Measurements from ENCODE around the gene TMEM163.
A peak's percentile ranks its signal among the peaks of the same experiment; 100 is the strongest.
"Not testable (repeated sequence)": the region's sequence is repeated elsewhere in the genome, so short reads cannot be mapped to it uniquely, and the experiment has no call there.

The TMEM163 gene

GRCh38 chr2:134660626-134661402 is 58.0 kb downstream of the TMEM163 start:
- DNase-seq, result peak; percentile 58

GRCh38 chr2:134659724-134660123 is 59.1 kb downstream of the TMEM163 start:
- DNase-seq, result no peak

GRCh38 chr2:134657650-134658250 is 61.0 kb downstream of the TMEM163 start:
- DNase-seq, result peak; percentile 13

DNA sequence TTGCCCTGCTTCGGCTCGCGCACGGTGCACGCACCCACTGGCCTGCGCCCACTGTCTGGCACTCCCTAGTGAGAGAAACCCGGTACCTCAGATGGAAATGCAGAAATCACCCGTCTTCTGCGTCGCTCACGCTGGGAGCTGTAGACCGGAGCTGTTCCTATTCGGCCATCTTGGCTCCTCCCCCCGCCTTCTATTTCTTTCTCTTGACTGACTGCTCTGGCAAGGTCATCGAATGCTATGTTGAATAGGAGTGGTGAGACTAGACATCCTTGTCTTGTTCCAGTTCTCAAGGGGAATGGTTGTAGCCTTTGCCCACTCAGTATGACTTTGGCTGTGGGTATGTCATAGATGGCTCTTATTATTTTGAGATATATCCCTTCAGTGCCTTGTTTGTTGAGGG is 62.4 kb downstream of the TMEM163 start:
- not testable (repeated sequence) for DNase-seq

DNA sequence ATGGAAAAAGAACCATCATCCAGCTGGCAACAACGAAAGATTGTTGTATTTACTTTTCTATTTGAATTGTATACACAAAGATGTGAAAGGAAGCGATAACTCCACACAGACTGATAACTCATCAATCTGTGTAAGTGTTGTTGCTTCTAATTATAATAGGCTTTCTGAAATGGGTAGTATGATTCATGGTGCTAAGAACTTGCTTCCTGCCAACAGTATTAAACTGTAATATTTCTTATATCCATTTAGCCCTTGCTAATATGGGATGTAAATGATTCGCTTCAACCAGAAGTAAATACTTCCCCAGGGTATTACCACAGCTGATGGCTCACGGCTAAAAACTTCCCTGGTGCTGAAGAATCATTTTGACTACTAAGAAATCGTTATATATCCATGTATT is 70.2 kb downstream of the TMEM163 start:
- no peak for DNase-seq

- DNase-seq, result no peak
These were observed 71.1 kb downstream of the TMEM163 start for GRCh38 chr2:134647607-134648256.

- DNase-seq, result no peak
These were observed 75.9 kb downstream of the TMEM163 start for GRCh38 chr2:134642938-134643337.

DNA sequence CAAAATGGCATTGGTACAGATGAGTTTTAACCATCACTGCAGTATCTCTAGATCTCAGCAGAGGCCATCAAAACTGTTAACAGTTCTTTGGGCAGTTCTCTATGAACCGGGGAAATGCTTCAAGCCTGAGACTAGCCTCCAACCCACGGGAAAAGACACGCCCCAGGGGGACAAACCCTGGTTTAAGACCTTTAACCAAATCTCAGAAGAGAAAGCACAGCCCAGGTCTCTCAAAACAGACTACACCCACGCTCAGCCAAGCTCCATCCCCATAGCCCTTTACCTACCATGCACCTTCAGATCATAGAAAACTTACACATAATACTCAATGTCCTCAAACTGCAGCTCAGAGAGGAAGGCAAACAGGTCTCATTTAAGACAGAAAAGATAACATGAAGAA is 78.3 kb downstream of the TMEM163 start:
- DNase-seq, result no peak

- no peak for DNase-seq
These were observed 79.5 kb downstream of the TMEM163 start for GRCh38 chr2:134639265-134639664.

- no peak for DNase-seq
These were observed 82.1 kb downstream of the TMEM163 start for GRCh38 chr2:134636714-134637113.

- no peak for DNase-seq
These were observed 84.6 kb downstream of the TMEM163 start for GRCh38 chr2:134634054-134634753.

DNA sequence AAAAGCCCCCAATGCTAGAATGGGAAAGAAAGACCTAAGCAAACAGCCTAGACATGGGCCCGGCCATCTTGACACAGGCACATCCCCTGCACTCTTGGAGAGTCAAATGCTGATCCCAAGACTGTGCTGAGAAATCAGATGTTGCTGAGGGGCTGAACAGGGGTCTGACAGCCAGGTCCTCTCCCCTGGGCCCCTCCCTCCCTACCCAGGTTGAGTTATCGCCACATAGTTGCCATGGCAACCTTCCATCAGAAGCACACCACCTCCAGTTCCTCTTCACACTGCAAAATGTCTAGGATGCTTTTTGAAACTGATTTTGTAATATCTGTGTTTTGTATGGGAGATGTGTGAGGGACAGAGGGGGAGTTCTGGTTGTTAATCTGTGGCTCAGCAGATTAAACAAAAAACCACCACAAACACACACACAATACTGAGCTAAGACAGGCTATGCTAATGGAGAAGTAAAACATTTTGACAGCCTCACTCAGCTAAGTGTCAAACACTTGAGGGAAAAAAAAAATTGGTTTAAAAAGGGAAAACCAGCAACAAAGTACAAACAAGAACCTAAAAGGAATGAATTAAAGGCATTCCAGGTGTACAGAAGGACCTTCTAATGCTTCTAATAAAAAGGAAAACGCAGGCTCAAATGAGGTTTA is 88.2 kb downstream of the TMEM163 start:
- DNase-seq, result no peak

GRCh38 chr2:134628453-134628852 is 90.3 kb downstream of the TMEM163 start:
- DNase-seq, result no peak

DNA sequence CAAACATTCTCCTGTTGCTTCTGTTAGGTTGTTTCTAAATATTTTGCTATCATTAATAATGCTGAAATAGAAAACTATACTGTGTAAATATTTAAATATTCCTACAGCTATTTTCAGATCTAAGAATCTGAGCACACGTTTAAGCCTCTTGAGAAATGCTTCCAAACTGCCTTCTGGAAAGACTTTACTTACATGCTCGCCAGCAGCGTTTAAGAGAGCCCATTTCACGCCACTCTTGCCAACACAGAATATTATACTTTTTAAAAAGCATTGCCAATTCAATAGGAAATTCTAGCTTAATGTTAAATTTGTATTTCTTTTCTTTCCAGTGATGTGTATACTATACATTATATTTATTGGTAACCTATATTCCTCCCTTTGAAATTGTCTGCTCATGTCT is 92.0 kb downstream of the TMEM163 start:
- no peak for DNase-seq

GRCh38 chr2:134625311-134625710 is 93.5 kb downstream of the TMEM163 start:
- DNase-seq, result no peak

DNA sequence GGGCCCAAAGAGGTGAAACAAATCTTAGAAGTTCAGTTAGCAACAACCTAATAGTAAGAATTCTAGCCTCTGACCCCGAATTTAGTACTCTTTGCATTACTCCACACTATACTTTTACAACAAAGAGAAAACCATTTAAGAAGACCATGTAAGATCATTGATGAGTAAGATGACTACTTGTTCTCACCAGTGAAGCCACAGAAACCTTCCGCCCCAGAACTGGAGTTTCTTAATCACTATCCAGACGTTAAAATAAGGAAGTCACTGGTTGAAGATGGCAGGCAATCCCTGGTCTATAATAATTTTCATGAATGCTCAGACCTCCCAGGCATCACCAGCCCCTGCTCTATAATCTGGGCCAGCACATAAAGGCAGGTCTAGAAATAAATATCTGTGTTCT is 95.0 kb downstream of the TMEM163 start:
- DNase-seq, result no peak

GRCh38 chr2:134623046-134623445 is 95.8 kb downstream of the TMEM163 start:
- DNase-seq, result no peak

- DNase-seq, result no peak
These were observed 96.7 kb downstream of the TMEM163 start for GRCh38 chr2:134621939-134622705.

GRCh38 chr2:134619250-134619649 is 99.5 kb downstream of the TMEM163 start:
- no peak for DNase-seq

DNA sequence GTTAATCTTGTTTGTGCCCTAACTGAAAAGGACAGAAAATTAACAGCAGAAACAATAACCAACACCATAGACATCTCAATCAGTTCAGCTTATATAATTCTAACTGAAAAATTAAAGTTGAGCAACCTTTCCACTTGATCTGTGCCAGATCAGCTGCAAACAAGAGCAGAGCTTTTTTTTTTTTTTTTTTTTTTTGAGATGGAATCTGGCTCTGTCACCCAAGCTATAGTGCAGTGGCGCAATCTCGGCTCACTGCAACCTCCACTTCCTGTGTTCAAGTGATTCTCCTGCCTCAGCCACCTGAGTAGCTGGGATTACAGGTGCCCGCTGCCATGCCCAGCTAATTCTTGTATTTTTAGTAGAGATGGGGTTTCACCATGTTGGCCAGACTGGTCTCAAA is 103.3 kb downstream of the TMEM163 start:
- DNase-seq, result not testable (repeated sequence)

- no peak for DNase-seq
These were observed 107.5 kb downstream of the TMEM163 start for GRCh38 chr2:134611316-134611715.

DNA sequence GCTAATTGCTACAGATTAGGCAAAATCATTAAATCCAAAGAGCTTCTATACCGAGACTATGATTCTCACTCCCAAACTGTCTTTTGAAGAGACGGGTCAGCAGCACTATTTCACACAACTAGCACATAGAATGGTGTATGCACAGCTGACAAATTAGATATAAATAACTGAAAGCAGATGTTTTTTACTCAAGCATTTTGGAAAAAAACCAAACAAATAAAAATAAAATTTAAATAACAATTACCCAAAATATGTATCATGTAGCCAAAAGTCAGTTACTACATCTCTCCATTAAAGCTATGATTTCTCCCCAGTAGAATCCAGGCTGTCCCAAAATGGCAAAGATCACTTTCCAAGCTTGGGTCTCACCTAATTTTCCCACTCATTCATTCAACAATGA is 107.9 kb downstream of the TMEM163 start:
- DNase-seq, result no peak
